Right lobe of liver (tissue), 6 donors: ENCODE measurements around the gene ZBTB25. TPM values are rescaled to one million over a fixed set of nuclear protein-coding genes. Genes with fewer than 3 reads are reported as not detected.

Experiments used
- ATAC-seq, 4 donors: fragments of 200-7000 bp; cut with Tn5 transposase; one replicate each; pipeline ENCODE4 v1.9.1; 2020; ENCODE audit warnings: mild to moderate bottlenecking in 4 of 4, moderate library complexity in 4 of 4
- DNase-seq, 3 donors: peaks; one replicate each; pipeline ENCODE4 v3.0.0-alpha.2; 2020
- H3K27ac ChIP-seq, 3 donors: fragments of 200-600 bp; one replicate each; pipeline ENCODE4 v1.8.0; 2022
- H3K27me3 ChIP-seq, 2 donors: fragments of 200-600 bp; one replicate each; pipeline ENCODE4 v1.8.0; 2022
- H3K36me3 ChIP-seq, 4 donors: fragments of 200-600 bp; sonication (generic) in 1 of 4; one replicate each; pipeline versions ENCODE4 v1.5.1 to v1.8.0; 2017 to 2022; ENCODE audit warnings: control low read depth in 1 of 4
- H3K4me1 ChIP-seq, 4 donors: fragments of 200-600 bp; sonication (generic) in 1 of 4; one replicate each; pipeline versions ENCODE4 v1.5.1 to v1.8.0; 2017 to 2022; ENCODE audit warnings: control low read depth in 1 of 4
- H3K4me3 ChIP-seq, 3 donors: fragments of 200-600 bp; one replicate each; pipeline ENCODE4 v1.8.0; 2022
- H3K9me3 ChIP-seq, 4 donors: fragments of 200-600 bp; sonication (generic) in 1 of 4; one replicate each; pipeline versions ENCODE4 v1.5.1 to v1.8.0; 2017 to 2022; ENCODE audit warnings: control low read depth in 1 of 4
- POLR2A ChIP-seq: fragments of 450-650 bp; IDR thresholded peaks from one replicate; pipeline ENCODE4 v1.6.1; 2017; ENCODE audit warnings: antibody characterized with exemption, mild to moderate bottlenecking
- WGBS: methylation state at CpG from one replicate; pipeline ENCODE4 v1.1.6; 2018; ENCODE audit warnings: low coverage, low lambda C conversion rate; ENCODE audit not compliant: insufficient coverage; ENCODE audit errors: missing lambda C conversion rate; 5-methylcytosine and 5-hydroxymethylcytosine counted together
- intact Hi-C, 2 donors: fragments of 100-400 bp; cut with DNase I; formaldehyde crosslinking; loops; one replicate each; pipeline versions ENCODE4 v1.11.2 to v1.14.1; 2022
- total RNA-seq, 6 experiments: library from RNA; depleted of rRNA in 2 of 6; stranded (reverse); fragments of >200 nt in 2 of 6; fragmentation: NEBNext Ultra II Directional in 3 of 6; extraction: Animal tissue kit (Norgen Biotek cat#: 25700) in 3 of 6; gene quantifications; one replicate each; pipeline versions ENCODE4 v1.1.0 to v1.2.4, GENCODE V29; 2016 to 2023
- TF ChIP-seq, protein P1 (sequence below), 4 donors: fragments of 200-600 bp in 3 of 4; fragments of 450-650 bp in 1 of 4; IDR thresholded peaks; one replicate each; pipeline versions ENCODE4 v1.5.1 to v1.8.0; 2016 to 2022; ENCODE audit warnings: antibody characterized with exemption in 4 of 4, mild to moderate bottlenecking in 2 of 4
- donor health status: DM: no; HTN: yes; CAD: no.
- donor health status: DM: no; HTN: no; CAD: no.
- donor health status: DM: no; HTN: no; CAD: no.
- donor health status: DM: no; HTN: yes; CAD: no.
- donor health status: DM: no; HTN: yes; CAD: no.

ZBTB25 gene
- total RNA-seq, 6 experiments from 2014 or later, result 5.5 to 6.2 (median 5.7) TPM

DNA sequence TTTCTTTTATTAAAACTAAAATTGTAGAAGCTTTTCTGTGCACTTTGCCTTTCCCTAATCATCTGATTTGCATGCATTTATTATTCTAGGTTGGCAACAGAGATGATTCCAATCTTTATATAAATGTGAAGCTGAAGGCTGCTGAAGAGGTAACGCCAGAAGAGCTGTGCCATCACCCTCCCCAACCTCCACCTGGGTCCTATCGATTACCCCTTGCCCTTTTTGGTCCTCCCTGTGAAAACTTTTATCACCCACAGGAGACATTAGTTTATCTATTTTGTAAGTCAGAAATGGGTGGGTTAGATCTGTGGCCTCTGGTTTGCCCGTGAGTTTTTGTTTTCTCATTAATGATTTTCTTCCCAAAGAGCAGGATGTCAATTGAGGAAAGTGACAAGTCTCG, 92.6 kb downstream of the ZBTB25 start:
- Histone ChIP-seq H3K4me1 (peaks cover 0 to 53% (median 2%) of the 10 kb centered on the region in 4 donors), H3K27ac (peak overlapping the region in 2 of 3 donors; percentile 2 to 87), H3K36me3 (peaks cover 0 to 36% (median 18%) of the 10 kb centered on the region in 4 donors), H3K9me3 (no peaks in the 10 kb centered on the region), H3K4me3 (no peak overlapping the region), H3K27me3 (no peaks in the 10 kb centered on the region)
- intact Hi-C loops, result no loop called here
- 42% methylated on average over 4 of the region's 4 CpGs for WGBS
- no peak for TF ChIP-seq POLR2A
- TF ChIP-seq, protein P1, sequence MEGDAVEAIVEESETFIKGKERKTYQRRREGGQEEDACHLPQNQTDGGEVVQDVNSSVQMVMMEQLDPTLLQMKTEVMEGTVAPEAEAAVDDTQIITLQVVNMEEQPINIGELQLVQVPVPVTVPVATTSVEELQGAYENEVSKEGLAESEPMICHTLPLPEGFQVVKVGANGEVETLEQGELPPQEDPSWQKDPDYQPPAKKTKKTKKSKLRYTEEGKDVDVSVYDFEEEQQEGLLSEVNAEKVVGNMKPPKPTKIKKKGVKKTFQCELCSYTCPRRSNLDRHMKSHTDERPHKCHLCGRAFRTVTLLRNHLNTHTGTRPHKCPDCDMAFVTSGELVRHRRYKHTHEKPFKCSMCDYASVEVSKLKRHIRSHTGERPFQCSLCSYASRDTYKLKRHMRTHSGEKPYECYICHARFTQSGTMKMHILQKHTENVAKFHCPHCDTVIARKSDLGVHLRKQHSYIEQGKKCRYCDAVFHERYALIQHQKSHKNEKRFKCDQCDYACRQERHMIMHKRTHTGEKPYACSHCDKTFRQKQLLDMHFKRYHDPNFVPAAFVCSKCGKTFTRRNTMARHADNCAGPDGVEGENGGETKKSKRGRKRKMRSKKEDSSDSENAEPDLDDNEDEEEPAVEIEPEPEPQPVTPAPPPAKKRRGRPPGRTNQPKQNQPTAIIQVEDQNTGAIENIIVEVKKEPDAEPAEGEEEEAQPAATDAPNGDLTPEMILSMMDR (IDR thresholded peaks at IDR 0.05), result no peak
- DNase-seq, result no peak
- ATAC-seq, result peak in 3 of 4 donors; percentile 26 to 69 (median 59)

GRCh38 chr14:64410084-64410774, 93.4 kb downstream of the ZBTB25 start:
- Histone ChIP-seq H3K27me3 (no peaks in the 10 kb centered on the region), H3K4me3 (no peak overlapping the region), H3K27ac (peak overlapping the region in 1 of 3 donors; percentile 87), H3K36me3 (peaks cover 0 to 28% (median 14%) of the 10 kb centered on the region in 4 donors), H3K4me1 (peaks cover 0 to 59% (median 6%) of the 10 kb centered on the region in 4 donors), H3K9me3 (no peaks in the 10 kb centered on the region)
- intact Hi-C loops, result no loop called here
- ATAC-seq, result peak; percentile 59 to 83 (median 80)
- no peak for TF ChIP-seq POLR2A
- TF ChIP-seq, protein P1 (IDR thresholded peaks at IDR 0.05), result no peak
- WGBS, result 63% methylated on average over 3 of the region's 5 CpGs
- DNase-seq, result peak in 2 of 3 donors; percentile 51 to 78

GRCh38 chr14:64409126-64409920, 94.3 kb downstream of the ZBTB25 start:
- Histone ChIP-seq H3K27ac (peak overlapping the region in 2 of 3 donors; percentile 17 to 87), H3K4me1 (peaks cover 0 to 67% (median 10%) of the 10 kb centered on the region in 4 donors), H3K27me3 (no peaks in the 10 kb centered on the region), H3K36me3 (peaks cover 0 to 24% (median 11%) of the 10 kb centered on the region in 4 donors), H3K4me3 (no peak overlapping the region), H3K9me3 (no peaks in the 10 kb centered on the region)
- ATAC-seq (no peak), DNase-seq (no peak)
- intact Hi-C loops, result no loop called here
- 83% methylated on average over 6 of the region's 7 CpGs for WGBS
- TF ChIP-seq POLR2A, result no peak
- TF ChIP-seq, protein P1 (IDR thresholded peaks at IDR 0.05), result no peak

DNA sequence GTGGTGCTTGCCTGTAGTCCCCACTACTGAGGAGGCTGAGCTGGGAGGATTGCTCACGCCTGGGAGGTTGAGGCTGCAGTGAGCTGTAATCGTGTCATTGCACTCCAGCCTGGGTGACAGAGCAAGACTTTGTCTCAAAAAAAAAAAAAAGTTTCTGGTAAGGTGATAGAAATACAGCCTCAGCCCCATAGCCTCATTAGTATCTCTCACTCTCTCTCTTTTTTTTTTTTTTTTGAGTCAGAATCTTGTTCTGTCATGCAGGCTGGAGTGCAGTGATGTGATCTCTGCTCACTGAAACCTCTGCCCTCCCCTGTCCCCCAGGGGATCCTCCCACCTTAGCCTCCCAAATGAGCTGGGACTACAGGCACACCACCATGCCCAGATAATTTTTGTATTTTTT, 96.3 kb downstream of the ZBTB25 start:
- Histone ChIP-seq H3K36me3 (peaks cover 0 to 14% (median 3%) of the 10 kb centered on the region in 4 donors), H3K9me3 (no peaks in the 10 kb centered on the region), H3K4me1 (peaks cover 0 to 86% (median 19%) of the 10 kb centered on the region in 4 donors), H3K27ac (peak overlapping the region in 1 of 3 donors; percentile 87), H3K27me3 (no peaks in the 10 kb centered on the region), H3K4me3 (no peak overlapping the region)
- ATAC-seq, result no peak
- no peak for TF ChIP-seq POLR2A
- TF ChIP-seq, protein P1 (IDR thresholded peaks at IDR 0.05), result no peak
- DNase-seq, result no peak
- intact Hi-C loops, result no loop called here
- WGBS, result no CpG with 5 or more reads among the region's 2 CpGs
